Measurements from ENCODE around the gene SPATA6L. TPM values are rescaled to one million over a fixed set of nuclear protein-coding genes. Genes with fewer than 3 reads are reported as not detected.

Gene SPATA6L
- polyA plus RNA-seq, 4 donors: 0.54 to 8.5 (median 5.2) TPM

DNA sequence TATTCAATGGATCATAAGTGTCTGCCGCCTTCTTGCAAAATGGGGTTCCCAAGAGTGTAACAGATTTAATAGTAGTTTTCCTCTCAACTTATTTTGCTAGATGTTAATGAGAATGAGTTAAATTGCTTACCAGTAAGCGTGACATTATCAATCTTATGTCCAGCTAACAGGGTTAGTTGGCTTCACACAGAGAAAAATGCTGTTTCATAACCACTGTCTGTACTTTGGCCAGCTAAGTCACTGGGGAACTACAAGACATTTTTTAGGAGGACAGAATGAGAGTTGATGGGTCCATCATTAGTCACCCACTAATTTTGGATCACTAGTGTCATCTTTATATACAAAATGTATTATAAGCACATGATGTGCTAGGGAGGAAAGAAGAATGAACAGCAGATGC, 14.5 kb upstream of the SPATA6L start:
- Histone ChIP-seq H3K27me3 (ENCODE audit: control insufficient read depth in 3 of 3, insufficient read depth in 3 of 3, low read length in 3 of 3) (no peaks in the 10 kb centered on the region), H3K27ac (ENCODE audit: low read depth in 1 of 3, low read length in 2 of 3) (peak overlapping the region in 2 of 3 donors; percentile 24 to 95), H3K36me3 (ENCODE audit: control insufficient read depth in 3 of 3, insufficient read depth in 2 of 3, low read depth in 1 of 3, low read length in 3 of 3) (peaks cover 1 to 4% (median 2%) of the 10 kb centered on the region in 3 donors), H3K4me1 (ENCODE audit: control insufficient read depth in 3 of 3, insufficient read depth in 2 of 3, low read depth in 1 of 3, low read length in 2 of 3) (peaks cover 3 to 10% (median 5%) of the 10 kb centered on the region in 3 donors), H3K4me3 (ENCODE audit: low read depth in 1 of 3, low read length in 3 of 3) (peak overlapping the region; percentile 82 to 88 (median 84)), H3K9me3 (ENCODE audit: control insufficient read depth in 2 of 2, insufficient read depth in 1 of 2, low read depth in 1 of 2, low read length in 1 of 2) (no peaks in the 10 kb centered on the region)
- no peak for FAIRE-seq
- 17 to 46% (median 31%) methylated on average over 2 of the region's 2 CpGs for WGBS, 3 donors
- peak; percentile 57 to 58 for DNase-seq

DNA sequence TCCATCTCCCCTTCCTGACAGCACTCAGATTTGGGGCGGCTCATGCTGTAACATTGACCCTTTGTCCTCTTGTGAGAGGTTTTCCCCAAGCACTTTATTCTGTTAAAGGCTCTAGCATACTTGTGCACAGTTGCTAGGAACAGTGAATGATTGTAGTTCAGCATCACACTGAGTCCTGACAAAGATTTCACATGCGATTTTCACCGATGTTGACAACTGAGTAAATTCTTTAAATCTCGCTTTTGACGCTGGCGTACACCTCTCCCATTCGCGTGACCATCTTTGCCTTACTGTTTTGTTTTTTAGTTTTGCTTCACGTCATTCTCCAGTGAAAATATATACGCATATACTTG, 13.9 kb upstream of the SPATA6L start:
- Histone ChIP-seq H3K9me3 (ENCODE audit: control insufficient read depth in 2 of 2, insufficient read depth in 1 of 2, low read depth in 1 of 2, low read length in 1 of 2) (no peaks in the 10 kb centered on the region), H3K4me1 (ENCODE audit: control insufficient read depth in 3 of 3, insufficient read depth in 2 of 3, low read depth in 1 of 3, low read length in 2 of 3) (peaks cover 3 to 10% (median 5%) of the 10 kb centered on the region in 3 donors), H3K4me3 (ENCODE audit: low read depth in 1 of 3, low read length in 3 of 3) (peak overlapping the region; percentile 82 to 88 (median 84)), H3K27ac (ENCODE audit: low read depth in 1 of 3, low read length in 2 of 3) (peak overlapping the region; percentile 95 to 100 (median 98)), H3K27me3 (ENCODE audit: control insufficient read depth in 3 of 3, insufficient read depth in 3 of 3, low read length in 3 of 3) (no peaks in the 10 kb centered on the region), H3K36me3 (ENCODE audit: control insufficient read depth in 3 of 3, insufficient read depth in 2 of 3, low read depth in 1 of 3, low read length in 3 of 3) (peaks cover 0 to 4% (median 2%) of the 10 kb centered on the region in 3 donors)
- FAIRE-seq (no peak), DNase-seq (peak in 1 of 2 donors; percentile 33)
- WGBS, 3 donors: 0 to 2% (median 2%) methylated on average over 10 of the region's 10 CpGs

DNA sequence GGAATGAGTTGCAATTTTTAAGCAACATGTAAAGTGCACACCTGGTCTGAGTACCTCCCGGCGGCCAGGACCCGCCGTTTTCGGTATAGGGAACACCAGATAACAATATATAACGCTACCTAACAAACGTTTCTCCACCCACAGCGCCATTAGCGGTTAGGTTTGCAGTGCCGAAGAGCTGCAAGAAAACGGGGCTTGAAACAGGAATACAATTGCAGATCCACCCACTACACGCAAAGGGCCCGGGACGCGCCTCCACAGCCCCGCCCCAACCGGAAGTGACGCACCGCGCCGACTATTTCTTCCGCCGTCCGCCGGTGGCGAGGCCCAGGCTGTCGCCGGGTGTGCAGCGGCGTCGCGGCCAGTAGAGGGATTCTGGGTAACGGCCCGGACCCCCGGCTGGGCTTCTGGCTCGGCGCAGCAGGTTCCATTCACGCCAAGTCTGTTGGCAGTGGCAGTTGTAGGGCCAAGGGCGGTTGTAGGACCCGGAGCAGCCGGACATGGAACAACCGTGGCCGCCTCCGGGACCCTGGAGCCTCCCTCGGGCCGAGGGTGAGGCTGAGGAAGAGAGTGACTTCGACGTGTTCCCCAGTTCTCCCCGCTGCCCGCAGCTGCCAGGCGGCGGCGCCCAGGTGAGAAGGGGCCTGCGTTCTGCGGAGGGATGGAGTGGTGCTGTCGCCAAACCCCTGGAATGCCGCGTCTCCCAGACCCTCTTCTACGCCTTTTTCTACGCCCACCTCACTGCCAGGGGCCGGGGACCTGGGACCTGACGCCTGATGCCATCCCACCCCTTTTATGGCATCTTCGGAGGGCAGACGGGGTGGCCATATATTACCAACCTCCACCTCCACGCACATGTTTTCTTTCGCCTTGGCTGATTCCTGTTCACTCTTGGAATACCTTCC, 13.2 kb upstream of the SPATA6L start, which contains the start of gene CDC37L1:
Gene CDC37L1, plus strand, starts transcription at position 302 of the 905 bp plus-strand sequence. Its CDS starts 199 bp downstream, at position 501.
- peaks cover 3 to 10% (median 5%) of the 10 kb centered on the region in 3 donors for H3K4me1 ChIP-seq (ENCODE audit: control insufficient read depth in 3 of 3, insufficient read depth in 2 of 3, low read depth in 1 of 3, low read length in 2 of 3)
- no peak for FAIRE-seq

DNA sequence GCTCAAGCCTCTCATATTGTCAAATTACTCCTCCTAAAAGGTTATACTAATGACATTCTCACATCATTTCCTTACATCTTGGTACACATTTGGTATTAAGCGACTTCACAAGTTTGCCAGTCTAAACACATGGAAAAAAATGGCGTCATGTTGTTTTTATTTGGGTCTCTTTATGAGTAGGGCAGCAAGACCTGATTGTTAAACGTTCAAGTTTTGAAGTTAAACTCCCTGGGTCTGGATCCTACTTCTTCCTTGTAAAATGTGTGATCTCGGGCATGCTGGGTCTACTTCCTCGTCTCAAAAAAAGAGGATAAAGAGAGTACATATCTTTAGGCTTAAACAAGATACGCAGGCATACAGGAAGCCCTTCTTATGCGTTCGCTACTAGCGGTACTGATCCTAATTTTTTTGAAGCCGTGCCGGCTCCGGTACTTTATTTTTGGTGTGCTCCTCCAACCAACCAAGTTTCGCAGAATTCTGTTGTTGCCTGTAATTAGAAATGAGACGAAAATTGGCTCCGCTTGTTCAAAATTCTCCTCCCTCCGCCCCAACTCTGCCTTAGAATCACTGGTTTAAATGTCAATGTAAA, 12.5 kb upstream of the SPATA6L start:
- Histone ChIP-seq H3K4me3 (ENCODE audit: low read depth in 1 of 3, low read length in 3 of 3) (peak overlapping the region; percentile 82 to 88 (median 84)), H3K9me3 (ENCODE audit: control insufficient read depth in 2 of 2, insufficient read depth in 1 of 2, low read depth in 1 of 2, low read length in 1 of 2) (no peaks in the 10 kb centered on the region), H3K27ac (ENCODE audit: low read depth in 1 of 3, low read length in 2 of 3) (peak overlapping the region; percentile 95 to 100 (median 98)), H3K36me3 (ENCODE audit: control insufficient read depth in 3 of 3, insufficient read depth in 2 of 3, low read depth in 1 of 3, low read length in 3 of 3) (no peaks in the 10 kb centered on the region), H3K27me3 (ENCODE audit: control insufficient read depth in 3 of 3, insufficient read depth in 3 of 3, low read length in 3 of 3) (no peaks in the 10 kb centered on the region), H3K4me1 (ENCODE audit: control insufficient read depth in 3 of 3, insufficient read depth in 2 of 3, low read depth in 1 of 3, low read length in 2 of 3) (peaks cover 3 to 10% (median 5%) of the 10 kb centered on the region in 3 donors)
- WGBS, 3 donors: 0 to 1% (median 0%) methylated on average over 16 of the region's 16 CpGs
- DNase-seq (peak; percentile 48 to 78), FAIRE-seq (no peak)

More for the DNA sequence above, 13.2 kb upstream of the SPATA6L start, which contains the start of gene CDC37L1:
- Histone ChIP-seq H3K27ac (ENCODE audit: low read depth in 1 of 3, low read length in 2 of 3) (peak within 1 kb of the TSS; percentile 95 to 100 (median 98)), H3K9me3 (ENCODE audit: control insufficient read depth in 2 of 2, insufficient read depth in 1 of 2, low read depth in 1 of 2, low read length in 1 of 2) (no peaks in the 10 kb centered on the region), H3K4me3 (ENCODE audit: low read depth in 1 of 3, low read length in 3 of 3) (peak within 1 kb of the TSS; percentile 82 to 88 (median 84)), H3K27me3 (ENCODE audit: control insufficient read depth in 3 of 3, insufficient read depth in 3 of 3, low read length in 3 of 3) (no peaks in the 10 kb centered on the region), H3K36me3 (ENCODE audit: control insufficient read depth in 3 of 3, insufficient read depth in 2 of 3, low read depth in 1 of 3, low read length in 3 of 3) (no peaks in the 10 kb centered on the region)
- WGBS, 3 donors: 0 to 1% (median 0%) methylated on average over 64 to 66 of the region's 66 CpGs
- peak; percentile 96 to 99 for DNase-seq

DNA sequence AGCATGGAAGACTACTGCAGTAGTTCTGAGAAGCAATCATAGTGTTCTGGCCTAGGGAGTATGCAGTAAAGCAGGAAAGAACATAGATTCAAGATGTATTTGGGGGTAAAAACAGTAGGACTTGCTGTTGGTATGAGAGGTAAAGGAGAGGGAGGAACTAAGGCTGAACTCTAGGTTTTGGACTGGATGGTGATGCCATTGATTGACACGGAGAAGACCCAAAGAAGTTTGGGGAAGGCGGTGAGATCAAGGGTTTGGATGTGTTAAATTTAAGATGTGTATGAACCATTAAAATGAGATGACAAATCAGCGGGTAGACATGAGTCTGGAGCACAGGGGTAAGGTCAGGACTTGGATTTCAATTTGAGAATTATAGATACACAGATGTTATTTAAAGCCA, 11.1 kb upstream of the SPATA6L start:
- H3K27me3 ChIP-seq (ENCODE audit: control insufficient read depth in 3 of 3, insufficient read depth in 3 of 3, low read length in 3 of 3): no peaks in the 10 kb centered on the region
- DNase-seq (no peak), FAIRE-seq (no peak)
- peak overlapping the region in 1 of 3 donors; percentile 95 for H3K27ac ChIP-seq (ENCODE audit: low read depth in 1 of 3, low read length in 2 of 3)
- no peaks in the 10 kb centered on the region for H3K36me3 ChIP-seq (ENCODE audit: control insufficient read depth in 3 of 3, insufficient read depth in 2 of 3, low read depth in 1 of 3, low read length in 3 of 3)
- H3K4me1 ChIP-seq (ENCODE audit: control insufficient read depth in 3 of 3, insufficient read depth in 2 of 3, low read depth in 1 of 3, low read length in 2 of 3): peaks cover 3 to 10% (median 5%) of the 10 kb centered on the region in 3 donors
- WGBS, 3 donors: 67 to 95% (median 85%) methylated on average over 3 of the region's 3 CpGs
- H3K9me3 ChIP-seq (ENCODE audit: control insufficient read depth in 2 of 2, insufficient read depth in 1 of 2, low read depth in 1 of 2, low read length in 1 of 2): no peaks in the 10 kb centered on the region
- no peak overlapping the region for H3K4me3 ChIP-seq (ENCODE audit: low read depth in 1 of 3, low read length in 3 of 3)

DNA sequence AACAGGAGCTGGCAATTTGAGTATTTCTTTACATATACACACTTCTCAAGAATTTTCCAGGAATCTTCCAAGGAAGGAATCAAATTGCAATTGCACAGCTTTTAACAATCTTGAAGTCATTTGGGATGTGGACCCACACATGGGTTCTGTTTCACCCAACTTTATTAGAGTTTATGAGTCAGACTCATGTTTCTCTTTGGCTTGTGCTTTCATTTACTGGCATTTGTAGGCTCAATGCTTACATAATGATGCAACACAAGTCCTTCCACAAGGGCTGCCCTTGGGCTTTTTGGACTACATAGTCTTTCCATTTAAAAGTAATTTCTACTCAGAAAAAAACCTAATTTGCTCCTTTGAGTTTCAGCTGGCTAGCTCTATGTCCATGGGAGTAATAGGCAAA, 8.5 kb upstream of the SPATA6L start:
- H3K4me1 ChIP-seq (ENCODE audit: control insufficient read depth in 3 of 3, insufficient read depth in 2 of 3, low read depth in 1 of 3, low read length in 2 of 3): peaks cover 2 to 7% (median 5%) of the 10 kb centered on the region in 3 donors
- no peaks in the 10 kb centered on the region for H3K36me3 ChIP-seq (ENCODE audit: control insufficient read depth in 3 of 3, insufficient read depth in 2 of 3, low read depth in 1 of 3, low read length in 3 of 3)
- no peak for DNase-seq
- no peaks in the 10 kb centered on the region for H3K27me3 ChIP-seq (ENCODE audit: control insufficient read depth in 3 of 3, insufficient read depth in 3 of 3, low read length in 3 of 3)
- no peak for FAIRE-seq
- H3K4me3 ChIP-seq (ENCODE audit: low read depth in 1 of 3, low read length in 3 of 3): no peak overlapping the region
- H3K9me3 ChIP-seq (ENCODE audit: control insufficient read depth in 2 of 2, insufficient read depth in 1 of 2, low read depth in 1 of 2, low read length in 1 of 2): no peaks in the 10 kb centered on the region
- no peak overlapping the region for H3K27ac ChIP-seq (ENCODE audit: low read depth in 1 of 3, low read length in 2 of 3)

DNA sequence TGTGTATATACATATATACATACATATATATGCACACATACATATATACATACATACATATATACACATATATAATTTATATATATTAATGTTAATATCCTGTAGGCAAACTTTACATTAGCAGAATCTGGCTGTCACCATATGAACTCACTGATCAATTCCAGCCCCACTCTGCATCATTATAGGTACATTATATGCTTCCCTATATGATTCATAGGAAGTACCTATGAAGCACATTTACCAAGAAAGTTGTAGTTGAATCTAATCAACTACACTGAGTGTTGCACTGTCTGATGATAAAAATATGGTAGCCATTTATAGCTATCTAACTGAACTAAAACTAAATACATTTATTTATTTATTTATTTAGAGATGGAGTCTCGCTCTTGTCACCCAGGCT, 5.5 kb upstream of the SPATA6L start:
- FAIRE-seq: no peak
- Histone ChIP-seq H3K27me3 (ENCODE audit: control insufficient read depth in 3 of 3, insufficient read depth in 3 of 3, low read length in 3 of 3) (no peaks in the 10 kb centered on the region), H3K27ac (ENCODE audit: low read depth in 1 of 3, low read length in 2 of 3) (no peak overlapping the region), H3K36me3 (ENCODE audit: control insufficient read depth in 3 of 3, insufficient read depth in 2 of 3, low read depth in 1 of 3, low read length in 3 of 3) (no peaks in the 10 kb centered on the region), H3K4me1 (ENCODE audit: control insufficient read depth in 3 of 3, insufficient read depth in 2 of 3, low read depth in 1 of 3, low read length in 2 of 3) (peaks cover 0 to 2% (median 0%) of the 10 kb centered on the region in 3 donors), H3K9me3 (ENCODE audit: control insufficient read depth in 2 of 2, insufficient read depth in 1 of 2, low read depth in 1 of 2, low read length in 1 of 2) (no peaks in the 10 kb centered on the region), H3K4me3 (ENCODE audit: low read depth in 1 of 3, low read length in 3 of 3) (no peak overlapping the region)
- DNase-seq: no peak
- WGBS, 3 donors: 95 to 100% (median 96%) methylated on average over 1 of the region's 1 CpG

DNA sequence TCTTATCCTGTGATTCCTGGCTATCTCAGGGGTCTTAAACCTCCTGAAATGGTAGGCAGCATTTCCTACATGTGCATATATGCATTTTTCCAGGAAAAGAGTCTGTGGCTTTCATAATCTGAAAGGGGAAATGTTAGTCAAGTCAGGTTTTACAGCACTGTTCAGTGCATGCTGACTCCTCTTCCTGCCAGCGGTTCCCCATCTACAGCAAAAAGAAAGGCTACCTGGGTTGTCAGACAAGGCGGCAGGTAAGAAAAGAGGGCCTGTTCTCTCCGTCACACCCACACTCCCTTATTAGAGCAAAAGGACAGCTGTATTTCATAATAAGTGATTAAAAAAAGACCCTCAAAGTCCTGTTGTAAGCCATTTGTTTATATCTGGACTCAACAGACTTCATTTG, 4.3 kb upstream of the SPATA6L start:
- Histone ChIP-seq H3K4me1 (ENCODE audit: control insufficient read depth in 3 of 3, insufficient read depth in 2 of 3, low read depth in 1 of 3, low read length in 2 of 3) (peaks cover 0 to 3% (median 2%) of the 10 kb centered on the region in 3 donors), H3K9me3 (ENCODE audit: control insufficient read depth in 2 of 2, insufficient read depth in 1 of 2, low read depth in 1 of 2, low read length in 1 of 2) (no peaks in the 10 kb centered on the region), H3K27me3 (ENCODE audit: control insufficient read depth in 3 of 3, insufficient read depth in 3 of 3, low read length in 3 of 3) (no peaks in the 10 kb centered on the region), H3K27ac (ENCODE audit: low read depth in 1 of 3, low read length in 2 of 3) (no peak overlapping the region), H3K4me3 (ENCODE audit: low read depth in 1 of 3, low read length in 3 of 3) (no peak overlapping the region), H3K36me3 (ENCODE audit: control insufficient read depth in 3 of 3, insufficient read depth in 2 of 3, low read depth in 1 of 3, low read length in 3 of 3) (no peaks in the 10 kb centered on the region)
- 85 to 96% (median 94%) methylated on average over 3 of the region's 3 CpGs for WGBS, 3 donors
- FAIRE-seq (no peak), DNase-seq (no peak)

All from small intestine (tissue), 7 donors.